Thyroid gland (tissue), 4 donors: ENCODE results near the gene ELFN1. TPM values are rescaled to one million over a fixed set of nuclear protein-coding genes. Genes with fewer than 3 reads are reported as not detected.

Source experiments
- DNase-seq, 2 donors: peaks; one replicate each; pipeline ENCODE4 v3.0.0-alpha.2; 2019
- H3K27ac ChIP-seq, 3 donors: fragments of 200-600 bp; sonication (generic); 1 replicate in 2 of 3; 2 replicates in 1 of 3; pipeline ENCODE4 v1.5.1; 2016 to 2019; ENCODE audit warnings: mild to moderate bottlenecking in 1 of 3, moderate library complexity in 1 of 3
- H3K27me3 ChIP-seq: fragments of 200-600 bp; sonication (generic); one replicate; pipeline ENCODE4 v1.5.1; 2019
- H3K36me3 ChIP-seq, 2 donors: fragments of 200-600 bp; sonication (generic); one replicate each; pipeline ENCODE4 v1.5.1; 2016 to 2019
- H3K4me1 ChIP-seq, 2 donors: fragments of 200-600 bp; sonication (generic); one replicate each; pipeline ENCODE4 v1.5.1; 2017 to 2019
- H3K4me3 ChIP-seq, 3 donors: fragments of 200-600 bp; sonication (generic); replicated peaks in 1 of 3; 1 replicate in 2 of 3; 2 replicates in 1 of 3; pipeline ENCODE4 v1.5.1; 2016; ENCODE audit warnings: mild to moderate bottlenecking in 1 of 3
- H3K9me3 ChIP-seq: fragments of 200-600 bp; sonication (generic); one replicate; pipeline ENCODE4 v1.5.1; 2017
- POLR2A ChIP-seq, 2 donors: fragments of 450-650 bp; IDR thresholded peaks; one replicate each; pipeline ENCODE4 v1.6.1; 2017; ENCODE audit warnings: antibody characterized with exemption in 2 of 2, mild to moderate bottlenecking in 2 of 2, moderate library complexity in 1 of 2
- WGBS, 2 donors: methylation state at CpG; one replicate each; pipeline ENCODE4 v1.1.5; 2017; 5-methylcytosine and 5-hydroxymethylcytosine counted together
- intact Hi-C: fragments of 100-400 bp; cut with DNase I; formaldehyde crosslinking; loops from one replicate; pipeline ENCODE4 v1.15.1; 2023
- total RNA-seq, 4 donors: library from RNA; depleted of rRNA; stranded (reverse); fragments of >200 nt; gene quantifications; one replicate each; pipeline ENCODE4 v1.2.3, GENCODE V29; 2016
- TF ChIP-seq, protein P1 (sequence below), 6 experiments: fragments of 200-600 bp in 3 of 6; fragments of 450-650 bp in 3 of 6; sonication (generic) in 3 of 6; IDR thresholded peaks; one replicate each; pipeline ENCODE4 v1.5.1; 2016 to 2019; ENCODE audit warnings: antibody characterized with exemption in 6 of 6, mild to moderate bottlenecking in 2 of 6, inconsistent platforms in 1 of 6, moderate library complexity in 1 of 6

The ELFN1 gene
- total RNA-seq, 4 donors from 2014 or later: 0.11 to 0.96 (median 0.54) TPM

DNA sequence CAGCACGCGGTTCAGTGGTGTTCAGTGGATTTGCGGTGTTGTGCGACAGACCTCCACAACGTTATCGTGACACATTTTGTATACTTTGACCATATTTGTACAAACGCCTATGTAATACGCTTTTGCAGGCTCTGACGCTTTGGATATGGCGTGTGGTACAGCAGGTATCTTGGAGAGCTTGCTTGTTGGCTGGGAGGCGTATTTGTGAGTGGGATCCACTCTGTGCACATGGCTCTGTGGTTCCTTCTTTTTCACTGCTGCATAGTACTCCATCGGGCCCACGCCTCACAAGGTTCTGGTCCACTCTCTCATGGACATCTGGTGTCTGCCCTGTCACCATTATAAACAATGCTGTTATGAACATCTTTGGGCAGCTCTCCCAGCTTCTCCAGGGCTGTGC, 53.2 kb downstream of the ELFN1 start:
- Histone ChIP-seq H3K9me3 (no peaks in the 10 kb centered on the region), H3K27me3 (no peaks in the 10 kb centered on the region), H3K27ac (no peak overlapping the region), H3K36me3 (no peaks in the 10 kb centered on the region), H3K4me3 (no peak overlapping the region), H3K4me1 (peaks cover 0 to 6% of the 10 kb centered on the region in 2 donors)
- no peak for DNase-seq
- WGBS, 2 donors: 96% methylated on average over 13 of the region's 13 CpGs
- no peak for TF ChIP-seq POLR2A (IDR thresholded peaks at IDR 0.05)
- TF ChIP-seq, protein P1, sequence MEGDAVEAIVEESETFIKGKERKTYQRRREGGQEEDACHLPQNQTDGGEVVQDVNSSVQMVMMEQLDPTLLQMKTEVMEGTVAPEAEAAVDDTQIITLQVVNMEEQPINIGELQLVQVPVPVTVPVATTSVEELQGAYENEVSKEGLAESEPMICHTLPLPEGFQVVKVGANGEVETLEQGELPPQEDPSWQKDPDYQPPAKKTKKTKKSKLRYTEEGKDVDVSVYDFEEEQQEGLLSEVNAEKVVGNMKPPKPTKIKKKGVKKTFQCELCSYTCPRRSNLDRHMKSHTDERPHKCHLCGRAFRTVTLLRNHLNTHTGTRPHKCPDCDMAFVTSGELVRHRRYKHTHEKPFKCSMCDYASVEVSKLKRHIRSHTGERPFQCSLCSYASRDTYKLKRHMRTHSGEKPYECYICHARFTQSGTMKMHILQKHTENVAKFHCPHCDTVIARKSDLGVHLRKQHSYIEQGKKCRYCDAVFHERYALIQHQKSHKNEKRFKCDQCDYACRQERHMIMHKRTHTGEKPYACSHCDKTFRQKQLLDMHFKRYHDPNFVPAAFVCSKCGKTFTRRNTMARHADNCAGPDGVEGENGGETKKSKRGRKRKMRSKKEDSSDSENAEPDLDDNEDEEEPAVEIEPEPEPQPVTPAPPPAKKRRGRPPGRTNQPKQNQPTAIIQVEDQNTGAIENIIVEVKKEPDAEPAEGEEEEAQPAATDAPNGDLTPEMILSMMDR (IDR thresholded peaks at IDR 0.05): no peak
- intact Hi-C loops: no loop called here

DNA sequence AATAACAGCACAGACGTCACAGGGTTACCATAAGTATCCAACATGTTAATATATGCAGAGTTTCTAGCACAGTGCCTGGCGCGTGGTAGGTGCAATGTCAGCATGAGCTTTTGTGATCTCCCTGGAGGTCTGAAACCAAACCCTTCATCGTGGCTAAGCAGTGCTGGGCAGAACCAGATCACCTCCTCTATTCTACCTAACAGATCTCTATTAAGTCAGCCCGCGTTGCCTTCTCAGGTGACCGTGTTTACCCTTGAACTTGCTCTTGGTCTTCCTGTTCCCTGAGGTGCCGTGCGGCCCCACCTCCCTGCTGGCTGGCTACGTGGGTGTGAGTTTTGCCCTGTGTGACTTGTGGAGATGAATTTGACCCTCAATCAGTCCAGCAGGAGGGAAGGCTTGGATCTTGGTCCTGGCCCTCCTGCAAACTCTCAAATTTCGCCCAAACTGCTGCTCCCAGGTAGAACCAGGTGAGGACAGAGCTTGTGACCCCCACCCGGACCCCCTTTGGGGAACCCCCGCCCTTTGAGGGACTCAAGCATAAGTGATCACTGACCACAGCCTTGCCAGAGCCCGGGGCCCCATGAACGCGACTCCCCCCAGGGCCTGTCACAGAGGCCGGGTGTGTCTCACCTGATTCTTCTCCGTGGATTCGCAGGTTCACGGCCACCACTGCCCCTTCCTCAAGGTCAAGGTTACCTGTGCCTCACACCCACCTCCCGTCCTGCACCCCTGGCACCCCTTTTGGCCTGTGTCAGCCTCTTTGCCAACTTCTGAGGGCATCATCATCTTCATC, 54.2 kb downstream of the ELFN1 start:
- Histone ChIP-seq H3K4me3 (no peak overlapping the region), H3K27ac (no peak overlapping the region), H3K36me3 (no peaks in the 10 kb centered on the region), H3K4me1 (peaks cover 0 to 6% of the 10 kb centered on the region in 2 donors), H3K9me3 (no peaks in the 10 kb centered on the region), H3K27me3 (no peaks in the 10 kb centered on the region)
- TF ChIP-seq, protein P1 (IDR thresholded peaks at IDR 0.05): no peak
- TF ChIP-seq POLR2A (IDR thresholded peaks at IDR 0.05): no peak
- no peak for DNase-seq
- intact Hi-C loops: no loop called here
- 87 to 89% methylated on average over 18 to 21 of the region's 21 CpGs for WGBS, 2 donors

DNA sequence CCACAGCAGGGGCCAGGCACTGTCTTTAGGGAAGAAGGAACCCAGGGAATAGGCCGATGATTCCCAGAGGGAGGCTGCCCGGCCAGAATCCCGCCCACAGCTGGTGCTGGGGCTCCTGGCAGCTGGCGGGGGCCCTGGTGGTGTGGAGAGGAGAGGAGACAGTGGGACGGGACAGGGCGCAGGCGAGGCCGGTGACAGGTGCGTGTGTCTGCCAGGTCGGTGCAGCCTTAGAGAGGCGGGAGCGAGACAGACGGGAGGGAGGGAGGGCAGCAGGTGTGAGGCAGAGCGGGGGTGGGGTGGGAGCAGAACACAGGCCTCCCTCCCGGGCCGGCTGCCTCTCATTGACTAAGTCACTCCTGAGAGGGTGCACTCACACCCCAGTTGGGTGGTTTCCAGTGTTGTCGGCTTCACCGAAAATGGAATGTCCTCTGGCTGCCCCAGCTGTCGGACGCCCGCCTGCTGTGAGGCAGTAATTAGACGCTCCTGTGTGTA, 55.2 kb downstream of the ELFN1 start:
- no peaks in the 10 kb centered on the region for H3K36me3 ChIP-seq
- H3K4me3 ChIP-seq: no peak overlapping the region
- DNase-seq: peak; percentile 43
- H3K4me1 ChIP-seq: peaks cover 0 to 6% of the 10 kb centered on the region in 2 donors
- no peaks in the 10 kb centered on the region for H3K27me3 ChIP-seq
- no peaks in the 10 kb centered on the region for H3K9me3 ChIP-seq
- intact Hi-C loops: no loop called here
- TF ChIP-seq POLR2A (IDR thresholded peaks at IDR 0.05): no peak
- TF ChIP-seq, protein P1 (IDR thresholded peaks at IDR 0.05): no peak
- 30 to 44% methylated on average over 17 to 19 of the region's 22 CpGs for WGBS, 2 donors
- H3K27ac ChIP-seq: no peak overlapping the region

DNA sequence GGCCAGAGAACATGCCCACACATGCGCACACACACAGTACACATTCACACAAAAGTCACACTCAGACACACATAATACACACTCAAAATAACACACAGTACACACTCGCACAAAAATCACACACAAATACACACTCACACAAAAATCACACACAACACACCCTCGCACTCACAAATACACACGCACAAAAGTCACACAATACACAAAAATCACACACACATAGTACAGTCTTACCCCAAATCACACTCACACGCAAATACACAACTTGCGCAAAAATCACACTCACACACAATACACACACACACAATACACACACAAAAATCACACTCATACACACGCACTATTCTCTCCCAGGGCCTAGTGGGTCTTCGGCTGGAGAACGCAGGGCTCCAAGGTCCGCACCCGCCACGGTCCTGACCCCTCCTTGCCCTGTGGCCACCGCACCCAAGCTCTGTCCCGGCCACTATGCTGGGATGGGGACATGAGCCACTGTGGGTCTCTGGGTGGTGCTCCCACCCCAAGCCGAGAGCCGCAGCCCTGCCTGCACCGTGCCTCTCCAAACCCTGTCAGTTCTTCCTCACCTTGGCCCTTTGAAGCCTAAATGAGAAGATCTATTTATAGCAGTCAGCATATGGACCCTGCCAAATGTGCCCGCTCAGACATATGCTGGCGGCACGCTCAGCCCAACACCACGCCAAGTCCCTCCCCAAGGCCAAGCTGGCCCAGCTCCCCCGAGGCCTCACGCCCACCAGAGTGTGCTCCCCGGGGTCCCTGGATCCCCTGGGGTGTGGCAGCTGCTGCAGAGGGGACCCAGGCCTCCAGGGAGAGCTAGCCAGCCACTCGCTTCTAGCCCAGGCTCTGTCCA, 55.9 kb downstream of the ELFN1 start:
- no peaks in the 10 kb centered on the region for H3K27me3 ChIP-seq
- 87 to 90% methylated on average over 20 to 22 of the region's 25 CpGs for WGBS, 2 donors
- no peak for TF ChIP-seq POLR2A (IDR thresholded peaks at IDR 0.05)
- TF ChIP-seq, protein P1 (IDR thresholded peaks at IDR 0.05): no peak
- no peak overlapping the region for H3K4me3 ChIP-seq
- DNase-seq: no peak
- no peaks in the 10 kb centered on the region for H3K9me3 ChIP-seq
- peaks cover 0 to 6% of the 10 kb centered on the region in 2 donors for H3K4me1 ChIP-seq
- intact Hi-C loops: no loop called here
- no peak overlapping the region for H3K27ac ChIP-seq
- no peaks in the 10 kb centered on the region for H3K36me3 ChIP-seq
